NT2/D1 (cell line): ENCODE results near the gene LRAT.
A peak's percentile ranks its signal among the peaks of the same experiment; 100 is the strongest.

ENCODE experiments used
- DNase-seq: peaks from one replicate; pipeline ENCODE4 v3.0.0-alpha.2; 2011; ENCODE audit warnings: low read depth, low spot score
- H3K27me3 ChIP-seq: 2 replicates; pipeline ENCODE4 v1.6.0; 2011; ENCODE audit warnings: mild to moderate bottlenecking; ENCODE audit not compliant: insufficient read length, insufficient read depth
- H3K36me3 ChIP-seq: 2 replicates; pipeline ENCODE4 v1.6.1; 2011; ENCODE audit warnings: mild to moderate bottlenecking, low read length, mixed read lengths; ENCODE audit not compliant: insufficient read depth, insufficient read length
- H3K4me1 ChIP-seq: 2 replicates; pipeline ENCODE4 v1.5.1; 2011; ENCODE audit not compliant: insufficient read depth, insufficient read length
- H3K4me3 ChIP-seq: 2 replicates; pipeline ENCODE4 v1.5.1; 2011; ENCODE audit warnings: low read depth; ENCODE audit not compliant: insufficient read length
- H3K9ac ChIP-seq: 2 replicates; pipeline ENCODE4 v1.6.0; 2011; ENCODE audit warnings: low read depth; ENCODE audit not compliant: insufficient read length
- H3K9me3 ChIP-seq: 2 replicates; pipeline ENCODE4 v1.5.1; 2011; ENCODE audit warnings: mild to moderate bottlenecking, low read length; ENCODE audit not compliant: insufficient read depth
- SUZ12 ChIP-seq: IDR thresholded peaks from 2 replicates; pipeline ENCODE4 v1.6.1; 2011; ENCODE audit not compliant: insufficient read length, insufficient read depth; ENCODE audit errors: extremely low read depth
- YY1 ChIP-seq: IDR thresholded peaks from 2 replicates; pipeline ENCODE4 v1.6.1; 2011; ENCODE audit not compliant: insufficient read length, insufficient read depth
- ZNF274 ChIP-seq: IDR thresholded peaks from 2 replicates; pipeline ENCODE4 v1.6.1; 2011; ENCODE audit warnings: mild to moderate bottlenecking, low read depth, low read length

The LRAT gene

DNA sequence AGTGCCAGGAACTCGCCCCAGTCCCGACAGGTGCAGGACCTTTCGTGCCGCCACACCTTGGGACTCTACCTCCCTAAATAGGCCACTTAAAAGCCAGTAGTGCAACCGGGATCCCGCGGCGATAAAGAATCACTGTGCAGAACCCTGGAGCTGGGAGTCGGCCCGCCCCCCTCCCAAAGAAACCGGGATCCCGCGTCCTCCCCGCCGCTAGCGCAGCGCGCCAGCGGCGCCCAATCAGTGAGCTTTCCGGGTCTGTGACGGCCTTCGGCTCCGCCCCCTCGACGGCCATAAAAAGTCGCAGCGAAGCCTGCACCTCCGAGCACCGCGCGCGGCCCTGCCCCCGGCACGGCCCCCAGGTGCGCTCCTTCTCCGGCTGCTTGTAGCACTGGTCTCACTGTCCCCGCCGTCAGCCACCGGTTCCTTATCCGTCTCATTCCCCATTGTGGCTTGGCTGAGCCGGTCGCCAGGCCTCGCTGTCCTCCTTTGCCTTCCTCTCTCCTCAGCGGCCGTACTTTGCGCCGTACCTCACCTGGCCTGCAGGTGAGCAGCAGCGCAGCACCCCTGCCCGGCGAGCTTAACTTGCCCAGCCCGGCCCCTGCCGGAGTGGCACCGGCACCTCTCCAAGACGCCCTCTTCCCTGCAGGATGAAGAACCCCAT, at the start of gene LRAT:
TSS of gene LRAT (plus strand) at position 318 of the 658 bp plus-strand sequence. CDS start at position 645, 327 bp downstream.
- no peaks in the 10 kb centered on the region for H3K36me3 ChIP-seq
- TF ChIP-seq SUZ12: no peak
- TF ChIP-seq ZNF274: no peak
- no peak for TF ChIP-seq YY1
- no peaks in the 10 kb centered on the region for H3K9me3 ChIP-seq
- H3K4me3 ChIP-seq: peak within 1 kb of the TSS; percentile 78
- H3K9ac ChIP-seq: peak within 1 kb of the TSS; percentile 72
- H3K4me1 ChIP-seq: peaks cover 2% of the 10 kb centered on the region
- peaks cover 60% of the 10 kb centered on the region for H3K27me3 ChIP-seq
- peak; percentile 67 for DNase-seq

GRCh38 chr4:154707877-154708276, 35.9 kb upstream of the LRAT start:
- TF ChIP-seq ZNF274 (no peak), SUZ12 (no peak), YY1 (no peak)
- no peak for DNase-seq
- H3K36me3 ChIP-seq: no peaks in the 10 kb centered on the region
- H3K9ac ChIP-seq: no peak overlapping the region
- H3K27me3 ChIP-seq: no peaks in the 10 kb centered on the region
- H3K9me3 ChIP-seq: no peaks in the 10 kb centered on the region
- H3K4me1 ChIP-seq: no peaks in the 10 kb centered on the region
- no peak overlapping the region for H3K4me3 ChIP-seq

- TF ChIP-seq SUZ12 (no peak), YY1 (no peak), ZNF274 (no peak)
- H3K9ac ChIP-seq: no peak overlapping the region
- H3K4me1 ChIP-seq: no peaks in the 10 kb centered on the region
Measured at GRCh38 chr4:154709550-154709949, 34.2 kb upstream of the LRAT start.

GRCh38 chr4:154711522-154711921, 32.3 kb upstream of the LRAT start:
- no peak for DNase-seq
- no peaks in the 10 kb centered on the region for H3K4me1 ChIP-seq
- H3K27me3 ChIP-seq: no peaks in the 10 kb centered on the region
- H3K9me3 ChIP-seq: no peaks in the 10 kb centered on the region
- no peak overlapping the region for H3K4me3 ChIP-seq
- TF ChIP-seq ZNF274: no peak
- TF ChIP-seq YY1: no peak
- no peak for TF ChIP-seq SUZ12
- H3K36me3 ChIP-seq: no peaks in the 10 kb centered on the region
- H3K9ac ChIP-seq: no peak overlapping the region

More at GRCh38 chr4:154709550-154709949, 34.2 kb upstream of the LRAT start:
- H3K27me3 ChIP-seq: no peaks in the 10 kb centered on the region
- no peak overlapping the region for H3K4me3 ChIP-seq
- no peak for DNase-seq
- no peaks in the 10 kb centered on the region for H3K36me3 ChIP-seq
- H3K9me3 ChIP-seq: no peaks in the 10 kb centered on the region

DNA sequence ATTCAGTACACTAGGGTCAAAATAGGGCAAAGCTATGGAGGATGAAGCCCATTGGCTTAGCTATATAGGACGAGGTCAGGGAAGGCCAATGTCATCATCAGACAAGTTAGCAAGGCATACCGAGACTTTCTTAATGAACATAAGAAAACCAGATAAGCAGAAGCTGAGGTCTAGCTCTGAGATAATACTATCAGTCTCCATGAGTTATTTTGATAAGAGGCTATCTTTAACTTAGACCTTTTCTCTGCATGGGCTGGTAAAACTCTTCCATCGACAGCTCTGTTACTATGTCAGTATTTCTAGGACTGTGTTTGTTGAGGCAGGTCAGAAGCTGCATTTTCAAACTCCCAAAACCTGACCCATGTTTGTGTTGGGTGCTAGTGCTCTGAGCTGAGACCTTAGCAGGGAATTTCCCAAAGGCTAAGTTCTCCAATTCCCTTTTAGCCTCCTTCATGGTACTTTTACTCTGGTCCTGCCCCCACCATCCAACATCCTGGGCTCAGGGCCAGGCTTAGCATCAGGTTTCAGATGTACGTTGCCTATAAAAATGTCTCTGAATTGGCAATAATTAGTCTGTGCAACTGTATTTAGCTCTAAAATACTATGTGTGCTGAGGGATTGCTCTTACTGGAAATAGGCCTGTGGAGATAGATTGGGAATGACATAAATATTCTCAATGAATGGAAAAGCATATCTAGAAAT, 29.3 kb upstream of the LRAT start:
- Histone ChIP-seq H3K4me1 (no peaks in the 10 kb centered on the region), H3K9me3 (no peaks in the 10 kb centered on the region), H3K36me3 (no peaks in the 10 kb centered on the region), H3K9ac (no peak overlapping the region), H3K27me3 (no peaks in the 10 kb centered on the region), H3K4me3 (no peak overlapping the region)
- no peak for TF ChIP-seq SUZ12
- no peak for TF ChIP-seq ZNF274
- TF ChIP-seq YY1: no peak
- no peak for DNase-seq

- H3K27me3 ChIP-seq: no peaks in the 10 kb centered on the region
- no peaks in the 10 kb centered on the region for H3K36me3 ChIP-seq
- no peak overlapping the region for H3K9ac ChIP-seq
- TF ChIP-seq SUZ12: no peak
- TF ChIP-seq YY1: no peak
- no peak for TF ChIP-seq ZNF274
- H3K4me3 ChIP-seq: no peak overlapping the region
- no peaks in the 10 kb centered on the region for H3K9me3 ChIP-seq
- DNase-seq: no peak
- H3K4me1 ChIP-seq: peaks cover 1% of the 10 kb centered on the region
Measured at GRCh38 chr4:154719087-154719486, 24.7 kb upstream of the LRAT start.

GRCh38 chr4:154720123-154720522, 23.7 kb upstream of the LRAT start:
- no peaks in the 10 kb centered on the region for H3K36me3 ChIP-seq
- H3K4me1 ChIP-seq: peaks cover 1% of the 10 kb centered on the region
- no peak for TF ChIP-seq ZNF274
- no peak for TF ChIP-seq SUZ12
- TF ChIP-seq YY1: no peak
- no peaks in the 10 kb centered on the region for H3K9me3 ChIP-seq
- H3K4me3 ChIP-seq: no peak overlapping the region
- DNase-seq: no peak
- H3K9ac ChIP-seq: no peak overlapping the region
- no peaks in the 10 kb centered on the region for H3K27me3 ChIP-seq
